ENCODE results near the gene ADH4. TPM values are rescaled to one million over a fixed set of nuclear protein-coding genes. Genes with fewer than 3 reads are reported as not detected.

ADH4 gene
- total RNA-seq, 1 experiment from 2014 or later: not detected

GRCh38 chr4:99165978-99166377 is 21.9 kb upstream of the ADH4 start:
- Histone ChIP-seq H3K9me3 (ENCODE audit: low read length) (no peaks in the 10 kb centered on the region), H4K20me1 (ENCODE audit: low read length) (no peaks in the 10 kb centered on the region), H2AFZ (ENCODE audit: low read length) (no peak overlapping the region), H3K36me3 (ENCODE audit: low read depth, low read length) (no peaks in the 10 kb centered on the region), H3K9me2 (replicated peaks; ENCODE audit: low read length) (no peaks in the 10 kb centered on the region), H3K27me3 (ENCODE audit: low read length) (no peaks in the 10 kb centered on the region), H3K4me2 (ENCODE audit: low read length) (no peak overlapping the region), H3F3A (ENCODE audit: low read length, unreplicated experiment) (no peaks in the 10 kb centered on the region), H3K4me1 (ENCODE audit: insufficient read depth, low read length) (no peaks in the 10 kb centered on the region), H3K79me2 (ENCODE audit: low read length) (no peaks in the 10 kb centered on the region), H3K4me3 (ENCODE audit: low read length) (no peak overlapping the region), H3K27ac (ENCODE audit: low read length) (no peak overlapping the region), H3K9ac (ENCODE audit: low read length) (no peak overlapping the region)
- intact Hi-C loops (cut with micrococcal nuclease): no loop called here
- CTCF ChIA-PET: no interaction called here
- no peak for ATAC-seq
- BruUV-seq (replicated peaks): no TSS peak
- TF ChIP-seq, protein P1, sequence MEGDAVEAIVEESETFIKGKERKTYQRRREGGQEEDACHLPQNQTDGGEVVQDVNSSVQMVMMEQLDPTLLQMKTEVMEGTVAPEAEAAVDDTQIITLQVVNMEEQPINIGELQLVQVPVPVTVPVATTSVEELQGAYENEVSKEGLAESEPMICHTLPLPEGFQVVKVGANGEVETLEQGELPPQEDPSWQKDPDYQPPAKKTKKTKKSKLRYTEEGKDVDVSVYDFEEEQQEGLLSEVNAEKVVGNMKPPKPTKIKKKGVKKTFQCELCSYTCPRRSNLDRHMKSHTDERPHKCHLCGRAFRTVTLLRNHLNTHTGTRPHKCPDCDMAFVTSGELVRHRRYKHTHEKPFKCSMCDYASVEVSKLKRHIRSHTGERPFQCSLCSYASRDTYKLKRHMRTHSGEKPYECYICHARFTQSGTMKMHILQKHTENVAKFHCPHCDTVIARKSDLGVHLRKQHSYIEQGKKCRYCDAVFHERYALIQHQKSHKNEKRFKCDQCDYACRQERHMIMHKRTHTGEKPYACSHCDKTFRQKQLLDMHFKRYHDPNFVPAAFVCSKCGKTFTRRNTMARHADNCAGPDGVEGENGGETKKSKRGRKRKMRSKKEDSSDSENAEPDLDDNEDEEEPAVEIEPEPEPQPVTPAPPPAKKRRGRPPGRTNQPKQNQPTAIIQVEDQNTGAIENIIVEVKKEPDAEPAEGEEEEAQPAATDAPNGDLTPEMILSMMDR (conservative IDR thresholded peaks at IDR 0.05; ENCODE audit: low read depth, low read length): no peak
- TF ChIP-seq EZH2phosphoT487 (IDR thresholded peaks at IDR 0.05; ENCODE audit: borderline replicate concordance, low read length) (no peak), EZH2 (IDR thresholded peaks at IDR 0.05; ENCODE audit: low read length, unreplicated experiment) (no peak)
- POLR2A ChIA-PET (ENCODE audit: unreplicated experiment): no interaction called here
- peak; percentile 8 for DNase-seq

DNA sequence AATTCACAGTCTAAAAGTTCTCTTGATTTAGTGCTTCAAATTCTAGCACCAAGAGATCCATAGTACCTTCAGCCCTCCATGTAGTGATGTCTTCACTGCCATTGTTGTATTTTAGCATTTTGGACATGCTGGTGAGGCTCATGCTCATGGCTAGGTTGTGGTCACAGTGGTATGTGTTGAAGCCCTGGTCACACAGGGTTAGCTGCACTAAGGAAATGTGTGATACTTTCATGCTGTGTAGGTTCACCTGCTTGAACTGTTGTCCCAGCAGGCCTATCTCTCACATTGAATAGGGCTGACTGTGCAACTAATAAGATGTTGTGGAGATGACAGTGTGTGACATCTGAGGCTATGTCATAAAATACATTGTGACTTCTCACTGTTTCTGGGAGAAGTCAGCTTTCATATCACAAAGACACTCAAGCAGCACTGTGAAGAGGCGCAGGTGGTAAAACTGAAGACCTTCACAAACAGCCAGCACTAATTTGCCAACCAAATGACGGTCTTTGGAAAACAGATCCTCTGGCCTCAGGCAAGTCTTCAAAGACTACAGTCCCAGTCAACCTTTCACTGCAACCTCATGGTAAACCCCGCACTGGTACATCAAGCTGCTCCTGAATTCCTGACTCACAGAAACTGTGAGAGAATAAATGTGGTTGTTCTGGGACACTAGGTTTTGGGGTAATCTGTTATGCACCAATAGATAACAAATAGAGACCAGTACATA is 17.4 kb upstream of the ADH4 start:
- POLR2A ChIA-PET (ENCODE audit: unreplicated experiment): no interaction called here

DNA sequence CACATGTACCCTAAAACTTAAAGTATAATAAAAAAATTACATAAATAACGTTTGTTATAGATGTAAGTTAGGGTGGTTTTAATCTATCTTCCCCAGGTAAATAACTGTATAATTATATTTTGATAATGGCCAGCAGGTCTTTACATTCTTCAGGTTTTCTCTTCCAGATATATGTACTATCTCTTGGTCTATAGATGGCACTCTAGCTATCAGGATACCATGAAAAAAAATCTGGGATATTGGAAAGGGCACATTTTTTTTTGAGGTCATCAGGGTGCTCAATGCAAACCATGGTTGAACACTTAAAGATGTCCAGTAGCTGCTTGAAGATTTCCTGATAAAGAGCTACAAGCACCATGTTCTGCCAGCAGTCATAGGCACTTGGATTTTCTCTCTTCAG is 15.6 kb upstream of the ADH4 start:
- CTCF ChIA-PET: no interaction called here
- H3K79me2 ChIP-seq (ENCODE audit: low read length): no peaks in the 10 kb centered on the region
- no peaks in the 10 kb centered on the region for H3K9me2 ChIP-seq (replicated peaks; ENCODE audit: low read length)
- no peak overlapping the region for H2AFZ ChIP-seq (ENCODE audit: low read length)
- ATAC-seq: no peak
- no peaks in the 10 kb centered on the region for H3F3A ChIP-seq (ENCODE audit: low read length, unreplicated experiment)
- H3K9me3 ChIP-seq (ENCODE audit: low read length): no peaks in the 10 kb centered on the region
- no peak for DNase-seq
- intact Hi-C loops (cut with micrococcal nuclease): no loop called here
- no peak overlapping the region for H3K4me2 ChIP-seq (ENCODE audit: low read length)
- H3K27ac ChIP-seq (ENCODE audit: low read length): no peak overlapping the region
- no peaks in the 10 kb centered on the region for H3K27me3 ChIP-seq (ENCODE audit: low read length)
- no peaks in the 10 kb centered on the region for H4K20me1 ChIP-seq (ENCODE audit: low read length)
- POLR2A ChIA-PET (ENCODE audit: unreplicated experiment): no interaction called here
- H3K9ac ChIP-seq (ENCODE audit: low read length): no peak overlapping the region
- BruUV-seq (replicated peaks): no TSS peak
- no peaks in the 10 kb centered on the region for H3K4me1 ChIP-seq (ENCODE audit: insufficient read depth, low read length)
- H3K36me3 ChIP-seq (ENCODE audit: low read depth, low read length): no peaks in the 10 kb centered on the region
- TF ChIP-seq EZH2phosphoT487 (IDR thresholded peaks at IDR 0.05; ENCODE audit: borderline replicate concordance, low read length) (no peak), EZH2 (IDR thresholded peaks at IDR 0.05; ENCODE audit: low read length, unreplicated experiment) (no peak)
- TF ChIP-seq, protein P1 (conservative IDR thresholded peaks at IDR 0.05; ENCODE audit: low read depth, low read length): peak; percentile 47; the same call in 1 of the 2 replicates
- no peak overlapping the region for H3K4me3 ChIP-seq (ENCODE audit: low read length)

More for the DNA sequence above, 17.4 kb upstream of the ADH4 start:
- no peaks in the 10 kb centered on the region for H3K9me2 ChIP-seq (replicated peaks; ENCODE audit: low read length)
- CTCF ChIA-PET: no interaction called here
- no peaks in the 10 kb centered on the region for H4K20me1 ChIP-seq (ENCODE audit: low read length)
- no peaks in the 10 kb centered on the region for H3K4me1 ChIP-seq (ENCODE audit: insufficient read depth, low read length)
- H3K27me3 ChIP-seq (ENCODE audit: low read length): no peaks in the 10 kb centered on the region
- H2AFZ ChIP-seq (ENCODE audit: low read length): no peak overlapping the region
- H3F3A ChIP-seq (ENCODE audit: low read length, unreplicated experiment): no peaks in the 10 kb centered on the region
- no peaks in the 10 kb centered on the region for H3K36me3 ChIP-seq (ENCODE audit: low read depth, low read length)
- H3K4me2 ChIP-seq (ENCODE audit: low read length): no peak overlapping the region
- no peak overlapping the region for H3K27ac ChIP-seq (ENCODE audit: low read length)
- H3K4me3 ChIP-seq (ENCODE audit: low read length): no peak overlapping the region
- no peak for ATAC-seq
- DNase-seq: no peak
- no peaks in the 10 kb centered on the region for H3K79me2 ChIP-seq (ENCODE audit: low read length)
- no TSS peak for BruUV-seq (replicated peaks)
- intact Hi-C loops (cut with micrococcal nuclease): no loop called here
- no peaks in the 10 kb centered on the region for H3K9me3 ChIP-seq (ENCODE audit: low read length)
- H3K9ac ChIP-seq (ENCODE audit: low read length): no peak overlapping the region
- no peak for TF ChIP-seq EZH2 (IDR thresholded peaks at IDR 0.05; ENCODE audit: low read length, unreplicated experiment)
- TF ChIP-seq EZH2phosphoT487 (IDR thresholded peaks at IDR 0.05; ENCODE audit: borderline replicate concordance, low read length): no peak
- TF ChIP-seq, protein P1 (conservative IDR thresholded peaks at IDR 0.05; ENCODE audit: low read depth, low read length): no peak

Measured in PC-3 (cell line).